Thyroid gland (tissue), 4 donors: ENCODE results near the gene C11orf24. TPM values are rescaled to one million over a fixed set of nuclear protein-coding genes. Genes with fewer than 3 reads are reported as not detected.
A peak's percentile ranks its signal among the peaks of the same experiment; 100 is the strongest.

Experiments used
- DNase-seq, 2 donors: peaks; one replicate each; pipeline ENCODE4 v3.0.0-alpha.2; 2019
- H3K27ac ChIP-seq, 3 donors: fragments of 200-600 bp; sonication (generic); 1 replicate in 2 of 3; 2 replicates in 1 of 3; pipeline ENCODE4 v1.5.1; 2016 to 2019; ENCODE audit warnings: mild to moderate bottlenecking in 1 of 3, moderate library complexity in 1 of 3
- H3K27me3 ChIP-seq: fragments of 200-600 bp; sonication (generic); one replicate; pipeline ENCODE4 v1.5.1; 2019
- H3K36me3 ChIP-seq, 2 donors: fragments of 200-600 bp; sonication (generic); one replicate each; pipeline ENCODE4 v1.5.1; 2016 to 2019
- H3K4me1 ChIP-seq, 2 donors: fragments of 200-600 bp; sonication (generic); one replicate each; pipeline ENCODE4 v1.5.1; 2017 to 2019
- H3K4me3 ChIP-seq, 3 donors: fragments of 200-600 bp; sonication (generic); replicated peaks in 1 of 3; 1 replicate in 2 of 3; 2 replicates in 1 of 3; pipeline ENCODE4 v1.5.1; 2016; ENCODE audit warnings: mild to moderate bottlenecking in 1 of 3
- H3K9me3 ChIP-seq: fragments of 200-600 bp; sonication (generic); one replicate; pipeline ENCODE4 v1.5.1; 2017
- POLR2A ChIP-seq, 2 donors: fragments of 450-650 bp; IDR thresholded peaks; one replicate each; pipeline ENCODE4 v1.6.1; 2017; ENCODE audit warnings: antibody characterized with exemption in 2 of 2, mild to moderate bottlenecking in 2 of 2, moderate library complexity in 1 of 2
- WGBS, 2 donors: methylation state at CpG; one replicate each; pipeline ENCODE4 v1.1.5; 2017; 5-methylcytosine and 5-hydroxymethylcytosine counted together
- intact Hi-C: fragments of 100-400 bp; cut with DNase I; formaldehyde crosslinking; loops from one replicate; pipeline ENCODE4 v1.15.1; 2023
- total RNA-seq, 4 donors: library from RNA; depleted of rRNA; stranded (reverse); fragments of >200 nt; gene quantifications; one replicate each; pipeline ENCODE4 v1.2.3, GENCODE V29; 2016
- TF ChIP-seq, protein P1 (sequence below), 6 experiments: fragments of 200-600 bp in 3 of 6; fragments of 450-650 bp in 3 of 6; sonication (generic) in 3 of 6; IDR thresholded peaks; one replicate each; pipeline ENCODE4 v1.5.1; 2016 to 2019; ENCODE audit warnings: antibody characterized with exemption in 6 of 6, mild to moderate bottlenecking in 2 of 6, inconsistent platforms in 1 of 6, moderate library complexity in 1 of 6

Gene C11orf24
- total RNA-seq, 4 donors from 2014 or later: 12.4 to 28.3 (median 24.4) TPM

- intact Hi-C loops: no loop called here
- Histone ChIP-seq H3K27me3 (no peaks in the 10 kb centered on the region), H3K4me1 (no peaks in the 10 kb centered on the region), H3K27ac (no peak overlapping the region), H3K4me3 (no peak overlapping the region), H3K36me3 (no peaks in the 10 kb centered on the region), H3K9me3 (no peaks in the 10 kb centered on the region)
- DNase-seq: no peak
- no peak for TF ChIP-seq POLR2A (IDR thresholded peaks at IDR 0.05)
- TF ChIP-seq, protein P1, sequence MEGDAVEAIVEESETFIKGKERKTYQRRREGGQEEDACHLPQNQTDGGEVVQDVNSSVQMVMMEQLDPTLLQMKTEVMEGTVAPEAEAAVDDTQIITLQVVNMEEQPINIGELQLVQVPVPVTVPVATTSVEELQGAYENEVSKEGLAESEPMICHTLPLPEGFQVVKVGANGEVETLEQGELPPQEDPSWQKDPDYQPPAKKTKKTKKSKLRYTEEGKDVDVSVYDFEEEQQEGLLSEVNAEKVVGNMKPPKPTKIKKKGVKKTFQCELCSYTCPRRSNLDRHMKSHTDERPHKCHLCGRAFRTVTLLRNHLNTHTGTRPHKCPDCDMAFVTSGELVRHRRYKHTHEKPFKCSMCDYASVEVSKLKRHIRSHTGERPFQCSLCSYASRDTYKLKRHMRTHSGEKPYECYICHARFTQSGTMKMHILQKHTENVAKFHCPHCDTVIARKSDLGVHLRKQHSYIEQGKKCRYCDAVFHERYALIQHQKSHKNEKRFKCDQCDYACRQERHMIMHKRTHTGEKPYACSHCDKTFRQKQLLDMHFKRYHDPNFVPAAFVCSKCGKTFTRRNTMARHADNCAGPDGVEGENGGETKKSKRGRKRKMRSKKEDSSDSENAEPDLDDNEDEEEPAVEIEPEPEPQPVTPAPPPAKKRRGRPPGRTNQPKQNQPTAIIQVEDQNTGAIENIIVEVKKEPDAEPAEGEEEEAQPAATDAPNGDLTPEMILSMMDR (IDR thresholded peaks at IDR 0.05): no peak
- 60 to 63% methylated on average over 15 of the region's 15 CpGs for WGBS, 2 donors
Measured at GRCh38 chr11:68282141-68282860, 10.5 kb upstream of the C11orf24 start.

DNA sequence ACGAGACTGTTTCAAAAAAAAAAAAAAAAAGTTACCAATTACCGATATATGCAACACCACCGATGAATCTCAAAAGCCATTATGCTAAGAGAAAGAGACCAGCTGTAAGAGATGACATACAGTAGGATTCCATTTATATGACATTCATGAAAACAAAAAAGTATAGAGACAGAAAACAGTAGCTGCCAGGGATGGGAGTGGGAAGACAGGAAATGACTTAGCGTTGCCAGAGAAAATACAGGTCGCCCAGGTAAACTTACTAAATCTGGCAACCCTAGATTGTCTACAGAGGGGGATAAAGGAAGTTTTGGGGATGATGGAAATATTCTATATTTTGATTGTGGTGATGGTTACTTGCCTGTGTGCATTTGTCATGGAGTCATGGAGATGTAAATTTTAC lies 7.9 kb upstream of the C11orf24 start:
- intact Hi-C loops: no loop called here
- no peak overlapping the region for H3K27ac ChIP-seq
- no peaks in the 10 kb centered on the region for H3K27me3 ChIP-seq
- H3K36me3 ChIP-seq: no peaks in the 10 kb centered on the region
- H3K9me3 ChIP-seq: no peaks in the 10 kb centered on the region
- TF ChIP-seq, protein P1 (IDR thresholded peaks at IDR 0.05): no peak
- no peak for TF ChIP-seq POLR2A (IDR thresholded peaks at IDR 0.05)
- DNase-seq: no peak
- no peaks in the 10 kb centered on the region for H3K4me1 ChIP-seq
- no peak overlapping the region for H3K4me3 ChIP-seq
- 81 to 86% methylated on average over 5 of the region's 5 CpGs for WGBS, 2 donors

DNA sequence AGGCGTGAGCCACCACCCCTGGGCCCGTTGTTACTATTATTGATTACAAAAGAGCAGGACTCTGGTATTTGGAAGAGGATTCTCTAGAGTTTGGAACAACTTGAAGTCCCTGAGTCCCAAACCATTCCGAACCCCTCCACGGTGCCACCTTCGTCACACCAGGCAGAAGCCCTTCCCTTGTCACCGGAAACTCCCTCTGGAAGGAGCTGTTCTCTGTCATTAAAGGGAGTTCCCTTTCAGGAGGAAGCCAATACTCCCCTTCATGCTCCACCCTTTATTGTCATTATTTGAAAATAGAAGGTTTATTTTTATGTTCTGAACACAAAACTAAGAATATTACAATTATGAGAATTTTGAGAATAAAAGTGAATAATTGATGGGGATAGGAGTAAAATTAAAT lies 5.1 kb upstream of the C11orf24 start:
- Histone ChIP-seq H3K27me3 (no peaks in the 10 kb centered on the region), H3K27ac (no peak overlapping the region), H3K4me3 (no peak overlapping the region), H3K9me3 (no peaks in the 10 kb centered on the region), H3K4me1 (peaks cover 7 to 11% of the 10 kb centered on the region in 2 donors), H3K36me3 (no peaks in the 10 kb centered on the region)
- DNase-seq: no peak
- TF ChIP-seq, protein P1 (IDR thresholded peaks at IDR 0.05): no peak
- TF ChIP-seq POLR2A (IDR thresholded peaks at IDR 0.05): no peak
- intact Hi-C loops: no loop called here
- 83 to 97% methylated on average over 6 of the region's 6 CpGs for WGBS, 2 donors

- intact Hi-C loops: no loop called here
- H3K36me3 ChIP-seq: no peaks in the 10 kb centered on the region
- H3K9me3 ChIP-seq: no peaks in the 10 kb centered on the region
- no peak overlapping the region for H3K4me3 ChIP-seq
- DNase-seq: peak in 1 of 2 donors; percentile 23
- peaks cover 9 to 11% of the 10 kb centered on the region in 2 donors for H3K4me1 ChIP-seq
- TF ChIP-seq, protein P1 (IDR thresholded peaks at IDR 0.05): no peak
- TF ChIP-seq POLR2A (IDR thresholded peaks at IDR 0.05): no peak
- H3K27me3 ChIP-seq: no peaks in the 10 kb centered on the region
- 83 to 92% methylated on average over 14 of the region's 14 CpGs for WGBS, 2 donors
- H3K27ac ChIP-seq: no peak overlapping the region
Measured at GRCh38 chr11:68275721-68276507, 4.1 kb upstream of the C11orf24 start.

DNA sequence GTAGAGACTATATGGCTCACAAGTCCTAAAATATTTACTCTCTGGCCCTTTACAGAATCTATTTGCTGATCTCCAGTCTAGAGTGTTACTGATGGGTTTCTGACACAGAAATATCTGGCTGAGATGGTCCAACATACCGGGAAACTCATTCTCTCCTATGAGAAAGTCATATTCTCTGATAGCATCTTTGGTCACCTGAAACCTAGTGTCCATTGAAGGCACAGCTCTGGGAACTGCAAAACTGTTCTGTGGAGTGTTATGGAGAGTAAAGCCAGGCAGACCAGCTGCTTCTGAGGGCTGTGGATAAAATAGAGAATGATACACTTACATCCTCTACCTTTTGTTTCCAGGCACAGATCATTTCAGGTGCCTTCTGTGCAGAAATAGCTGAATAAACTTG lies 2.5 kb upstream of the C11orf24 start:
- Histone ChIP-seq H3K36me3 (no peaks in the 10 kb centered on the region), H3K27me3 (no peaks in the 10 kb centered on the region), H3K9me3 (no peaks in the 10 kb centered on the region), H3K27ac (peak overlapping the region in 1 of 3 donors; percentile 10), H3K4me3 (no peak overlapping the region), H3K4me1 (peaks cover 11 to 23% of the 10 kb centered on the region in 2 donors)
- WGBS, 2 donors: 89 to 94% methylated on average over 1 of the region's 1 CpG
- intact Hi-C loops: no loop called here
- no peak for DNase-seq
- TF ChIP-seq POLR2A (IDR thresholded peaks at IDR 0.05): no peak
- TF ChIP-seq, protein P1 (IDR thresholded peaks at IDR 0.05): no peak
